GM12878 (cell line): ENCODE results near the gene DCBLD2. TPM values are rescaled to one million over a fixed set of nuclear protein-coding genes. Genes with fewer than 3 reads are reported as not detected.
A peak's percentile ranks its signal among the peaks of the same experiment; 100 is the strongest.

ENCODE experiments used
- ATAC-seq: fragments of 200-7000 bp; cut with Tn5 transposase; 3 replicates; pipeline ENCODE4 v1.9.1; 2020; ENCODE audit warnings: mild to moderate bottlenecking, moderate library complexity
- BruUV-seq: library from RNA; stranded (reverse); fragments of 400-500 nt; replicated peaks from 2 replicates; lab custom pipeline; 2021; lab: Mats Ljungman, UMichigan
- CTCF ChIA-PET: fragments of 300-600 bp; sonication (Branson Sonifier 250); formaldehyde crosslinking; extraction: SDS; loops from one replicate; lab custom pipeline; 2021; ENCODE audit warnings: inconsistent platforms; lab: Yijun Ruan, JAX
- POLR2A ChIA-PET: fragments of 350-600 bp; formaldehyde crosslinking; extraction: SDS; loops from one replicate; lab custom pipeline; 2021; ENCODE audit warnings: inconsistent platforms; lab: Charles Lee
- RAD21 ChIA-PET: fragments of 300-600 bp; sonication (Branson Sonifier 250); formaldehyde crosslinking; loops from one replicate; lab custom pipeline; 2023; ENCODE audit warnings: antibody characterized with exemption; ENCODE audit not compliant: unreplicated experiment; lab: Charles Lee
- SMC1A ChIA-PET: fragments of 300-600 bp; sonication (Branson Sonifier 250); formaldehyde crosslinking; loops from one replicate; lab custom pipeline; 2023; ENCODE audit not compliant: unreplicated experiment, uncharacterized antibody; lab: Charles Lee
- DNase-seq: peaks from one replicate; pipeline ENCODE4 v3.0.0-alpha.2; 2011; ENCODE audit warnings: low read depth, low spot score
- FAIRE-seq: peaks from 3 replicates; lab custom pipeline; 2011; peaks lifted over from hg19 to GRCh38; lab: Jason Lieb, UNC
- H2AFZ ChIP-seq: 2 replicates; pipeline ENCODE4 v1.6.0; 2011; ENCODE audit warnings: low read depth, low read length, control low read depth; ENCODE audit not compliant: control insufficient read depth
- H3K27ac ChIP-seq: 2 replicates; pipeline ENCODE4 v1.5.1; 2011; ENCODE audit warnings: control low read depth; ENCODE audit not compliant: control insufficient read depth, insufficient read depth
- H3K27me3 ChIP-seq, 2 experiments: replicated peaks in 1 of 2; 2 replicates each; pipeline versions ENCODE4 v1.6.0 to v1.6.1; 2011; ENCODE audit warnings: low read length in 1 of 2; ENCODE audit not compliant: control insufficient read depth in 2 of 2, insufficient read depth in 2 of 2
- H3K36me3 ChIP-seq, 2 experiments: 2 replicates each; pipeline ENCODE4 v1.5.1; 2011; ENCODE audit warnings: low read length in 1 of 2; ENCODE audit not compliant: control insufficient read depth in 2 of 2, insufficient read depth in 2 of 2
- H3K4me1 ChIP-seq: 2 replicates; pipeline ENCODE4 v1.6.1; 2011; ENCODE audit warnings: mild to moderate bottlenecking, low read length, moderate library complexity, mixed read lengths; ENCODE audit not compliant: control insufficient read depth, insufficient read depth
- H3K4me2 ChIP-seq: 2 replicates; pipeline ENCODE4 v1.6.0; 2011; ENCODE audit warnings: control low read depth; ENCODE audit not compliant: control insufficient read depth, insufficient read depth
- H3K4me3 ChIP-seq: fragments of 200-600 bp; sonication (generic); 2 replicates; pipeline ENCODE4 v1.5.1; 2016
- H3K79me2 ChIP-seq: 2 replicates; pipeline ENCODE4 v1.6.0; 2011; ENCODE audit warnings: low read length; ENCODE audit not compliant: control insufficient read depth, insufficient read depth
- H3K9ac ChIP-seq: 2 replicates; pipeline ENCODE4 v1.8.0; 2011; ENCODE audit warnings: low read length, control low read depth, mixed read lengths; ENCODE audit not compliant: control insufficient read depth, insufficient read depth
- H3K9me3 ChIP-seq: replicated peaks from 3 replicates; pipeline ENCODE4 v1.5.1; 2011; ENCODE audit warnings: mild to moderate bottlenecking, low read length; ENCODE audit not compliant: control insufficient read depth, insufficient read depth
- H4K20me1 ChIP-seq: 2 replicates; pipeline ENCODE4 v1.6.0; 2011; ENCODE audit not compliant: control insufficient read depth, insufficient read depth
- MXI1 ChIP-seq: fragments of 150-350 bp; IDR thresholded peaks from 2 replicates; pipeline ENCODE4 v1.6.1; 2011; ENCODE audit warnings: low read depth, mild to moderate bottlenecking, inconsistent platforms, low read length, improper control_type of control experiment
- NFIC ChIP-seq: IDR thresholded peaks from 2 replicates; pipeline ENCODE4 v1.6.1; 2012; ENCODE audit warnings: low read depth, mild to moderate bottlenecking, inconsistent platforms, low read length, moderate library complexity
- NFYA ChIP-seq: IDR thresholded peaks from 2 replicates; pipeline ENCODE4 v1.6.1; 2011; ENCODE audit warnings: low read depth, mild to moderate bottlenecking, low read length, improper control_type of control experiment, borderline replicate concordance
- RUNX3 ChIP-seq: IDR thresholded peaks from 2 replicates; pipeline ENCODE4 v1.6.1; 2012; ENCODE audit warnings: low read length, inconsistent platforms
- WGBS: methylation state at CpG from one replicate; pipeline ENCODE4 v1.1.6; 2016; ENCODE audit warnings: low lambda C conversion rate; ENCODE audit not compliant: insufficient replicate concordance, insufficient coverage; ENCODE audit errors: missing lambda C conversion rate; 5-methylcytosine and 5-hydroxymethylcytosine counted together
- in situ Hi-C: fragments of 300-500 bp; cut with MboI; formaldehyde crosslinking; loops from 9 replicates; pipeline ENCODE4 v1.14.3; 2018; ENCODE audit warnings: mixed read lengths
- intact Hi-C: fragments of 100-400 bp; cut with micrococcal nuclease; formaldehyde crosslinking; loops from one replicate; pipeline ENCODE4 v1.14.2; 2022; ENCODE audit not compliant: unreplicated experiment
- polyA plus RNA-seq, 11 experiments: library from polyadenylated mRNA; depleted of rRNA in 4 of 11; unstranded in 6 of 11; stranded (reverse) in 5 of 11; fragments of >200 nt; fragmentation: Nextera tagmentation in 4 of 11; fragmentation: Illumina TruSeq in 1 of 11; extraction: Ambion mirVana in 4 of 11; extraction: Trizol in 1 of 11; gene quantifications; 1 replicate in 1 of 11; 2 replicates in 10 of 11; pipeline versions ENCODE4 v1.2.1 to v1.2.3, GENCODE V29; 2011 to 2016; ENCODE audit warnings: inconsistent platforms in 2 of 11, missing spikeins in 2 of 11, low read depth in 1 of 11
- total RNA-seq, 4 experiments: library from RNA; depleted of rRNA in 3 of 4; stranded (reverse); fragments of >200 nt in 3 of 4; fragmentation: Illumina TruSeq in 1 of 4; extraction: Trizol in 1 of 4; gene quantifications; 2 replicates each; pipeline versions ENCODE4 v1.2.1 to v1.2.3, GENCODE V29; 2013 to 2021
- TF ChIP-seq, protein P1 (sequence below): fragments of 450-650 bp; IDR thresholded peaks from 2 replicates; pipeline ENCODE4 v1.6.1; 2014; ENCODE audit warnings: mild to moderate bottlenecking

DCBLD2 gene
- total and polyA plus RNA-seq, 10 of the 15 experiments (the other 5 are each of a cell fraction or from before 2014, with no cell fraction given) = 1.6 to 5.9 (median 4.7) TPM

DNA sequence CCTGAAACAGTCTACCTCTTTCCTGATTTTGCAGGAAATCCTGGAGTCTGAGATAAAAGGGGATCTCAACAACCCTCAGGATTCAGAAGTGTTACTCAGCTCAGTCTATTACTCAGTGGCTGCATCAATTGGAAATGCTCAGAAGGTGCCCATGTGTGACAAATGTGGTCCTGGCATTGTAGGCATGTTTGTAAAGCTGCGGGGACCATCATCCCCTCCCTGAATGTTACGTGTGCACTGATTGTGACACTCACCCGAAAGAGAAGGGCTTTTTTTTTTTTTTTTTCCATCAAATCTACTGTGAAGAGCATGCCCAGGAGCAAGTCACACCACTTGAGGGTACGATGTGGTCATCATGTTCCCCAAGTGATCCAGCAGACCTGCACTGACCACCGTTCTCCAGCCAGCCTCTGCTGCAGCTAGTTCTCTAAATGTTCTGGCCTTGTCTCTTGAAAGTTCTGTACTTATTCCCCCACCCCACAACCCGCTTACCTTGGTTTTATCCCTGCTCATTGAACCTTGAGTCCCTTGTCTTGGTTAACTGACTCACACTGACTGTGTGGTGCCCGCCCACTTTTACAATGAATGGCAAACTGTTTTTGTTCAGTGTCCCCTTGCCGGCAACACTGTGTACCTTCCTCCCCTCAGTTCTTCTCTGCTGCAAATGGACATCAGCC is 118.5 kb downstream of the DCBLD2 start:
- Histone ChIP-seq H3K9ac (no peak overlapping the region), H3K9me3 (no peaks in the 10 kb centered on the region), H3K79me2 (no peaks in the 10 kb centered on the region), H3K36me3 (no peaks in the 10 kb centered on the region; a peak in 1 of 4 replicates), H3K27ac (no peak overlapping the region), H4K20me1 (no peaks in the 10 kb centered on the region), H3K4me3 (no peak overlapping the region), H3K4me1 (peaks cover 8% of the 10 kb centered on the region), H2AFZ (no peak overlapping the region), H3K4me2 (no peak overlapping the region), H3K27me3 (no peaks in the 10 kb centered on the region)
- RAD21 ChIA-PET = interaction anchor here (0.9 to 1.0 kb wide), 3 partner anchors 13 to 43 kb away, joined by 3 to 6 read pairs (median 3); no protein-coding TSS in a partner anchor
- SMC1A ChIA-PET = interaction anchor here (0.9 to 4.5 kb wide), 7 partner anchors 8 to 56 kb away, joined by 3 to 23 read pairs (median 4); partner anchors contain the start of gene ST3GAL6
- DNase-seq (no peak), FAIRE-seq (no peak), ATAC-seq (peak; percentile 89)
- WGBS = 43% methylated on average over 8 of the region's 8 CpGs
- in situ Hi-C loops (no loop called here), intact Hi-C loops (no loop called here)
- POLR2A ChIA-PET = interaction anchor here (0.6 to 1.2 kb wide), 2 partner anchors 12 to 13 kb away, joined by 3 read pairs; no protein-coding TSS in a partner anchor
- no TSS peak for BruUV-seq
- CTCF ChIA-PET = interaction anchor here (1.7 kb wide), 2 partner anchors 171 to 181 kb away, joined by 4 to 7 read pairs; no protein-coding TSS in a partner anchor
- TF ChIP-seq NFIC = peak; percentile 21; the same call in 1 of the 2 replicates
- no peak for TF ChIP-seq NFYA
- TF ChIP-seq, protein P1, sequence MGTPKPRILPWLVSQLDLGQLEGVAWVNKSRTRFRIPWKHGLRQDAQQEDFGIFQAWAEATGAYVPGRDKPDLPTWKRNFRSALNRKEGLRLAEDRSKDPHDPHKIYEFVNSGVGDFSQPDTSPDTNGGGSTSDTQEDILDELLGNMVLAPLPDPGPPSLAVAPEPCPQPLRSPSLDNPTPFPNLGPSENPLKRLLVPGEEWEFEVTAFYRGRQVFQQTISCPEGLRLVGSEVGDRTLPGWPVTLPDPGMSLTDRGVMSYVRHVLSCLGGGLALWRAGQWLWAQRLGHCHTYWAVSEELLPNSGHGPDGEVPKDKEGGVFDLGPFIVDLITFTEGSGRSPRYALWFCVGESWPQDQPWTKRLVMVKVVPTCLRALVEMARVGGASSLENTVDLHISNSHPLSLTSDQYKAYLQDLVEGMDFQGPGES = no peak
- TF ChIP-seq RUNX3 = peak; percentile 19; the same call in 1 of the 2 replicates
- no peak for TF ChIP-seq MXI1
